Peyer's patch (tissue), 4 donors: ENCODE results near the gene ACO1. TPM values are rescaled to one million over a fixed set of nuclear protein-coding genes. Genes with fewer than 3 reads are reported as not detected.

ENCODE experiments used
- DNase-seq, 3 donors: peaks; one replicate each; pipeline ENCODE4 v3.0.0-alpha.2; 2017 to 2019
- H3K27ac ChIP-seq, 4 donors: fragments of 200-600 bp; sonication (generic); one replicate each; pipeline ENCODE4 v1.5.1; 2016 to 2019
- H3K27me3 ChIP-seq, 2 donors: fragments of 200-600 bp; sonication (generic); one replicate each; pipeline ENCODE4 v1.5.1; 2019
- H3K36me3 ChIP-seq, 3 donors: fragments of 200-600 bp; sonication (generic); one replicate each; pipeline ENCODE4 v1.5.1; 2016 to 2019
- H3K4me1 ChIP-seq, 4 donors: fragments of 200-600 bp; sonication (generic); one replicate each; pipeline ENCODE4 v1.5.1; 2016 to 2019
- H3K4me3 ChIP-seq, 4 donors: fragments of 200-600 bp; sonication (generic); 1 replicate in 3 of 4; 2 replicates in 1 of 4; pipeline ENCODE4 v1.5.1; 2016 to 2019; ENCODE audit warnings: mild to moderate bottlenecking in 1 of 4
- H3K9me3 ChIP-seq, 4 donors: fragments of 200-600 bp; sonication (generic); one replicate each; pipeline ENCODE4 v1.5.1; 2016 to 2019; ENCODE audit warnings: mild to moderate bottlenecking in 1 of 4
- CTCF ChIP-seq, 6 experiments: fragments of 450-650 bp in 4 of 6; fragments of 200-600 bp in 2 of 6; sonication (generic) in 1 of 6; IDR thresholded peaks; one replicate each; pipeline ENCODE4 v1.5.1; 2017 to 2019; ENCODE audit warnings: antibody characterized with exemption in 6 of 6, mild to moderate bottlenecking in 3 of 6, moderate library complexity in 1 of 6
- POLR2A ChIP-seq, 2 donors: fragments of 450-650 bp; IDR thresholded peaks; one replicate each; pipeline ENCODE4 v1.5.1; 2017; ENCODE audit warnings: antibody characterized with exemption in 2 of 2, mild to moderate bottlenecking in 2 of 2, moderate library complexity in 2 of 2
- total RNA-seq, 4 donors: library from RNA; depleted of rRNA; stranded (reverse); fragments of >200 nt; gene quantifications; one replicate each; pipeline ENCODE4 v1.1.0, GENCODE V29; 2016

ACO1 gene
- total RNA-seq, 4 donors from 2014 or later, result 22.3 to 61.8 (median 51.7) TPM

GRCh38 chr9:32359452-32359851 is 25.0 kb upstream of the ACO1 start:
- H3K27ac ChIP-seq, result no peak overlapping the region
- H3K9me3 ChIP-seq, result no peaks in the 10 kb centered on the region
- TF ChIP-seq POLR2A (IDR thresholded peaks at IDR 0.05) (no peak), CTCF (IDR thresholded peaks at IDR 0.05) (no peak)
- no peak for DNase-seq
- H3K27me3 ChIP-seq, result no peaks in the 10 kb centered on the region
- H3K4me1 ChIP-seq, result no peaks in the 10 kb centered on the region
- H3K4me3 ChIP-seq, result no peak overlapping the region
- H3K36me3 ChIP-seq, result no peaks in the 10 kb centered on the region

- no peak for DNase-seq
- Histone ChIP-seq H3K27ac (no peak overlapping the region), H3K9me3 (no peaks in the 10 kb centered on the region), H3K4me3 (no peak overlapping the region), H3K27me3 (no peaks in the 10 kb centered on the region), H3K36me3 (no peaks in the 10 kb centered on the region), H3K4me1 (no peaks in the 10 kb centered on the region)
- TF ChIP-seq CTCF (IDR thresholded peaks at IDR 0.05), result no peak
- TF ChIP-seq POLR2A (IDR thresholded peaks at IDR 0.05), result no peak
These were observed 23.3 kb upstream of the ACO1 start for GRCh38 chr9:32360983-32361673.

GRCh38 chr9:32371279-32371678 is 13.2 kb upstream of the ACO1 start:
- H3K27ac ChIP-seq, result no peak overlapping the region
- H3K4me3 ChIP-seq, result no peak overlapping the region
- H3K36me3 ChIP-seq, result no peaks in the 10 kb centered on the region
- no peaks in the 10 kb centered on the region for H3K4me1 ChIP-seq
- TF ChIP-seq CTCF (IDR thresholded peaks at IDR 0.05), result no peak
- no peaks in the 10 kb centered on the region for H3K27me3 ChIP-seq
- H3K9me3 ChIP-seq, result no peaks in the 10 kb centered on the region
- no peak for DNase-seq

- no peak for TF ChIP-seq POLR2A (IDR thresholded peaks at IDR 0.05)
- no peak for TF ChIP-seq CTCF (IDR thresholded peaks at IDR 0.05)
- Histone ChIP-seq H3K36me3 (no peaks in the 10 kb centered on the region), H3K9me3 (no peaks in the 10 kb centered on the region), H3K4me1 (no peaks in the 10 kb centered on the region), H3K27ac (no peak overlapping the region), H3K27me3 (no peaks in the 10 kb centered on the region), H3K4me3 (no peak overlapping the region)
- no peak for DNase-seq
These were observed 12.8 kb upstream of the ACO1 start for GRCh38 chr9:32371679-32372078.

GRCh38 chr9:32376285-32376684 is 8.2 kb upstream of the ACO1 start:
- H3K27me3 ChIP-seq, result no peaks in the 10 kb centered on the region
- H3K36me3 ChIP-seq, result no peaks in the 10 kb centered on the region
- H3K4me3 ChIP-seq, result no peak overlapping the region
- H3K9me3 ChIP-seq, result no peaks in the 10 kb centered on the region
- DNase-seq, result no peak
- H3K27ac ChIP-seq, result no peak overlapping the region
- no peak for TF ChIP-seq POLR2A (IDR thresholded peaks at IDR 0.05)
- no peak for TF ChIP-seq CTCF (IDR thresholded peaks at IDR 0.05)
- no peaks in the 10 kb centered on the region for H3K4me1 ChIP-seq

GRCh38 chr9:32378496-32378895 is 5.9 kb upstream of the ACO1 start:
- H3K4me1 ChIP-seq, result no peaks in the 10 kb centered on the region
- TF ChIP-seq POLR2A (IDR thresholded peaks at IDR 0.05) (no peak), CTCF (IDR thresholded peaks at IDR 0.05) (peak; percentile 28 to 97 (median 78))

More at GRCh38 chr9:32378496-32378895, 5.9 kb upstream of the ACO1 start:
- H3K36me3 ChIP-seq, result no peaks in the 10 kb centered on the region
- no peaks in the 10 kb centered on the region for H3K9me3 ChIP-seq
- peak in 2 of 3 donors; percentile 18 to 71 for DNase-seq
- H3K4me3 ChIP-seq, result no peak overlapping the region
- H3K27me3 ChIP-seq, result no peaks in the 10 kb centered on the region
- H3K27ac ChIP-seq, result no peak overlapping the region
